CD4-positive, alpha-beta T cell treated with Interleukin-21 for 1 hour (primary cell): Measurements from ENCODE around the gene CADPS2.

Experiments used
- DNase-seq: peaks from one replicate; pipeline ENCODE4 v3.0.0-alpha.2; 2020

Gene CADPS2

GRCh38 chr7:122584676-122585251 lies 301.5 kb downstream of the CADPS2 start:
- no peak for DNase-seq

GRCh38 chr7:122578350-122578749 lies 307.9 kb downstream of the CADPS2 start:
- no peak for DNase-seq

- DNase-seq = no peak
These were observed 308.7 kb downstream of the CADPS2 start for GRCh38 chr7:122577449-122578003.

GRCh38 chr7:122572706-122573105 lies 313.6 kb downstream of the CADPS2 start:
- no peak for DNase-seq

GRCh38 chr7:122561326-122561725 lies 324.9 kb downstream of the CADPS2 start:
- no peak for DNase-seq

- DNase-seq = no peak
These were observed 329.3 kb downstream of the CADPS2 start for GRCh38 chr7:122556873-122557542.

GRCh38 chr7:122556219-122556618 lies 330.0 kb downstream of the CADPS2 start:
- no peak for DNase-seq

- no peak for DNase-seq
These were observed 332.5 kb downstream of the CADPS2 start for GRCh38 chr7:122553761-122554160.

- DNase-seq = no peak
These were observed 333.5 kb downstream of the CADPS2 start for GRCh38 chr7:122552769-122553168.

- DNase-seq = no peak
These were observed 335.7 kb downstream of the CADPS2 start for GRCh38 chr7:122550545-122550944.

GRCh38 chr7:122549578-122549977 lies 336.7 kb downstream of the CADPS2 start:
- no peak for DNase-seq

- no peak for DNase-seq
These were observed 339.8 kb downstream of the CADPS2 start for GRCh38 chr7:122546496-122546895.

- DNase-seq = peak; percentile 1
These were observed 341.8 kb downstream of the CADPS2 start for GRCh38 chr7:122544463-122544862.

- DNase-seq = no peak
These were observed 342.4 kb downstream of the CADPS2 start for GRCh38 chr7:122543891-122544290.

- DNase-seq = no peak
These were observed 343.1 kb downstream of the CADPS2 start for GRCh38 chr7:122543166-122543565.

- DNase-seq = no peak
These were observed 351.2 kb downstream of the CADPS2 start for GRCh38 chr7:122535086-122535485.

GRCh38 chr7:122532406-122533269 lies 353.6 kb downstream of the CADPS2 start:
- peak; percentile 1 for DNase-seq

- peak; percentile 2 for DNase-seq
These were observed 357.3 kb downstream of the CADPS2 start for GRCh38 chr7:122528879-122529481.

GRCh38 chr7:122525355-122525754 lies 360.9 kb downstream of the CADPS2 start:
- no peak for DNase-seq

GRCh38 chr7:122521767-122522166 lies 364.5 kb downstream of the CADPS2 start:
- no peak for DNase-seq

GRCh38 chr7:122520971-122521555 lies 365.2 kb downstream of the CADPS2 start:
- no peak for DNase-seq

- no peak for DNase-seq
These were observed 367.8 kb downstream of the CADPS2 start for GRCh38 chr7:122518488-122518887.

- DNase-seq = no peak
These were observed 368.7 kb downstream of the CADPS2 start for GRCh38 chr7:122517576-122517975.
